HL-60 (cell line): ENCODE results near the gene ATRNL1.

Experiments
- DNase-seq, 2 experiments: peaks; one replicate each; pipeline ENCODE4 v3.0.0-alpha.2; 2010 to 2020; ENCODE audit warnings: low read depth in 1 of 2, low spot score in 1 of 2
- H3K27ac ChIP-seq: fragments of 250-450 bp; sonication (Bioruptor Pico); replicated peaks from 2 replicates; pipeline ENCODE4 v1.5.1; 2020; ENCODE audit warnings: mild to moderate bottlenecking, moderate library complexity
- H3K27me3 ChIP-seq: fragments of 250-450 bp; sonication (Bioruptor Pico); 2 replicates; pipeline ENCODE4 v1.5.1; 2021; ENCODE audit warnings: mild to moderate bottlenecking, moderate library complexity; ENCODE audit not compliant: insufficient read depth, poor library complexity, severe bottlenecking
- H3K4me3 ChIP-seq: replicated peaks from 2 replicates; pipeline ENCODE4 v1.5.1; 2011; ENCODE audit warnings: mild to moderate bottlenecking, control low read depth, low read length; ENCODE audit not compliant: insufficient read depth
- GABPA ChIP-seq: IDR thresholded peaks from 2 replicates; pipeline ENCODE4 v1.6.1; 2012; ENCODE audit warnings: low read depth
- POLR2AphosphoS5 ChIP-seq: IDR thresholded peaks from 2 replicates; pipeline ENCODE4 v1.6.1; 2012; ENCODE audit warnings: low read depth
- SPI1 ChIP-seq: IDR thresholded peaks from 2 replicates; pipeline ENCODE4 v1.6.1; 2012; ENCODE audit warnings: low read depth, mild to moderate bottlenecking, borderline replicate concordance
- TF ChIP-seq, protein P1 (sequence below): IDR thresholded peaks from 2 replicates; pipeline ENCODE4 v1.6.1; 2012; ENCODE audit warnings: low read depth; ENCODE audit not compliant: insufficient replicate concordance
- TF ChIP-seq, protein P2 (sequence below): IDR thresholded peaks from one replicate; pipeline ENCODE4 v1.5.1; 2011; ENCODE audit warnings: low read length, control low read depth, inconsistent platforms; ENCODE audit not compliant: insufficient read depth

ATRNL1 gene

DNA sequence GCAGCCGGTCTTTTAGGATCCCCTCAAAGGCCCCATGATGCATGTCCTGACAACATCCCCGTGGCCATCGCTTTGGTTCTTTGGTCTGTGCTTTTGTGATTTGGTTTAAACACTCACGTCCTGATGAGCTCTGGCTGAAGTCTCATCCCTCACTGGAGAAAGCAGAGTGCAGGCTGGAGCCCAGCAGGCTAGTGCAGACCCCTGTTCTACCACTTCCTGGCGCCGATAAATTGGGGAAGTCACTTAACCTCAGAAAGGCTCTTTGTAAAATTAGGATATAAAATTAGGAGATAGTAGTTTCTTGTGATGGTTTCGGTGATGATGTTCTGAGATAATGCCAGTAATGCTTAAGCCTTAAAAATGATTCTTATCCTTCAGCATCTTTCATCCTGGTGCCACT is 872.2 kb downstream of the ATRNL1 start:
- no peak overlapping the region for H3K27ac ChIP-seq
- no peaks in the 10 kb centered on the region for H3K27me3 ChIP-seq
- DNase-seq: no peak
- no peak overlapping the region for H3K4me3 ChIP-seq
- TF ChIP-seq GABPA (no peak), SPI1 (no peak), POLR2AphosphoS5 (no peak)
- TF ChIP-seq, protein P1, sequence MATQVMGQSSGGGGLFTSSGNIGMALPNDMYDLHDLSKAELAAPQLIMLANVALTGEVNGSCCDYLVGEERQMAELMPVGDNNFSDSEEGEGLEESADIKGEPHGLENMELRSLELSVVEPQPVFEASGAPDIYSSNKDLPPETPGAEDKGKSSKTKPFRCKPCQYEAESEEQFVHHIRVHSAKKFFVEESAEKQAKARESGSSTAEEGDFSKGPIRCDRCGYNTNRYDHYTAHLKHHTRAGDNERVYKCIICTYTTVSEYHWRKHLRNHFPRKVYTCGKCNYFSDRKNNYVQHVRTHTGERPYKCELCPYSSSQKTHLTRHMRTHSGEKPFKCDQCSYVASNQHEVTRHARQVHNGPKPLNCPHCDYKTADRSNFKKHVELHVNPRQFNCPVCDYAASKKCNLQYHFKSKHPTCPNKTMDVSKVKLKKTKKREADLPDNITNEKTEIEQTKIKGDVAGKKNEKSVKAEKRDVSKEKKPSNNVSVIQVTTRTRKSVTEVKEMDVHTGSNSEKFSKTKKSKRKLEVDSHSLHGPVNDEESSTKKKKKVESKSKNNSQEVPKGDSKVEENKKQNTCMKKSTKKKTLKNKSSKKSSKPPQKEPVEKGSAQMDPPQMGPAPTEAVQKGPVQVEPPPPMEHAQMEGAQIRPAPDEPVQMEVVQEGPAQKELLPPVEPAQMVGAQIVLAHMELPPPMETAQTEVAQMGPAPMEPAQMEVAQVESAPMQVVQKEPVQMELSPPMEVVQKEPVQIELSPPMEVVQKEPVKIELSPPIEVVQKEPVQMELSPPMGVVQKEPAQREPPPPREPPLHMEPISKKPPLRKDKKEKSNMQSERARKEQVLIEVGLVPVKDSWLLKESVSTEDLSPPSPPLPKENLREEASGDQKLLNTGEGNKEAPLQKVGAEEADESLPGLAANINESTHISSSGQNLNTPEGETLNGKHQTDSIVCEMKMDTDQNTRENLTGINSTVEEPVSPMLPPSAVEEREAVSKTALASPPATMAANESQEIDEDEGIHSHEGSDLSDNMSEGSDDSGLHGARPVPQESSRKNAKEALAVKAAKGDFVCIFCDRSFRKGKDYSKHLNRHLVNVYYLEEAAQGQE: no peak
- TF ChIP-seq, protein P2, sequence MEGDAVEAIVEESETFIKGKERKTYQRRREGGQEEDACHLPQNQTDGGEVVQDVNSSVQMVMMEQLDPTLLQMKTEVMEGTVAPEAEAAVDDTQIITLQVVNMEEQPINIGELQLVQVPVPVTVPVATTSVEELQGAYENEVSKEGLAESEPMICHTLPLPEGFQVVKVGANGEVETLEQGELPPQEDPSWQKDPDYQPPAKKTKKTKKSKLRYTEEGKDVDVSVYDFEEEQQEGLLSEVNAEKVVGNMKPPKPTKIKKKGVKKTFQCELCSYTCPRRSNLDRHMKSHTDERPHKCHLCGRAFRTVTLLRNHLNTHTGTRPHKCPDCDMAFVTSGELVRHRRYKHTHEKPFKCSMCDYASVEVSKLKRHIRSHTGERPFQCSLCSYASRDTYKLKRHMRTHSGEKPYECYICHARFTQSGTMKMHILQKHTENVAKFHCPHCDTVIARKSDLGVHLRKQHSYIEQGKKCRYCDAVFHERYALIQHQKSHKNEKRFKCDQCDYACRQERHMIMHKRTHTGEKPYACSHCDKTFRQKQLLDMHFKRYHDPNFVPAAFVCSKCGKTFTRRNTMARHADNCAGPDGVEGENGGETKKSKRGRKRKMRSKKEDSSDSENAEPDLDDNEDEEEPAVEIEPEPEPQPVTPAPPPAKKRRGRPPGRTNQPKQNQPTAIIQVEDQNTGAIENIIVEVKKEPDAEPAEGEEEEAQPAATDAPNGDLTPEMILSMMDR: no peak

DNA sequence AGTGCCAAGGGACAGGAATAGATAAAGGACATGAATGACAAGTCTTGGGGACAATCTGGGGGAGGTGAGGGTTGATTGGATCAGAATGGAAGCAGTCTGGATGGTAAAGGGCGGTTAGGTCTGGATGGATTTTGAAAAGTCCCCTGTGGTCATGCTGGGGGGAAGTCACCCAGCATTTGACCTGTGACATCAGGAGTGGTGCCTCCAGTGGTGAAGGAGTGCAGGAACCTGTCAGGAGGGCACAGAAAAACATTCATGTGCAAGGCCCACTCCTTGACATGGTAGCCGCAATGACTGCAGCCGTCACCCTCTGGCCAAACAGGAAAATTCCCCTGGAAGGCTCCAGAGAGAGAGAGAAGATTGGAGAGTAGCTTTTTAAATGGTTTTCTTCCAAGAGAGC is 875.1 kb downstream of the ATRNL1 start:
- no peak overlapping the region for H3K4me3 ChIP-seq
- no peak overlapping the region for H3K27ac ChIP-seq
- DNase-seq: no peak
- H3K27me3 ChIP-seq: no peaks in the 10 kb centered on the region
- TF ChIP-seq, protein P2: no peak
- TF ChIP-seq GABPA (no peak), POLR2AphosphoS5 (no peak), SPI1 (no peak)
- TF ChIP-seq, protein P1: no peak

DNA sequence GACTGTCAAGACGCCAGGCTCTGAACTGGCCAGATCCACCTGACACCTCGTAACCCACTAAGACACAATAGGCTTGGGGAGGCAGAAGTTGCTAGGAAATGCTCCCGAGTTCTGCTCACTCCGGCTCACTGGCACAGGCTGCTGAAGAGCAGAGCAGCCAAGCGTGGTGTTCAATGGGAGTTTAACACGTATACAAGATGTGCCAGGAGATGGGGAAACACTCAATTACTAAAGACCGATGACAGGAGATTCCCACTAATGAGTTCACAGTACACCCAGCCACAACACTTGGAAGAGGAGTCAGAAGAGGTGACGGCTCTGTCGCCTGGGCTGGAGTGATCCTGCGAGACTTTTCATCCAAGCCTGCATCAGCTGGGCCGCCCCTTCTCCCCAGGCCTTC is 876.4 kb downstream of the ATRNL1 start:
- no peak for DNase-seq
- no peaks in the 10 kb centered on the region for H3K27me3 ChIP-seq
- H3K4me3 ChIP-seq: no peak overlapping the region
- H3K27ac ChIP-seq: no peak overlapping the region
- no peak for TF ChIP-seq POLR2AphosphoS5
- TF ChIP-seq, protein P1: no peak
- TF ChIP-seq GABPA: no peak
- TF ChIP-seq, protein P2: no peak
- TF ChIP-seq SPI1: no peak
